ENCODE data around the gene M1AP. TPM values are rescaled to one million over a fixed set of nuclear protein-coding genes. Genes with fewer than 3 reads are reported as not detected.

M1AP gene
- total RNA-seq, 1 donor from 2014 or later, result 0.74 TPM

DNA sequence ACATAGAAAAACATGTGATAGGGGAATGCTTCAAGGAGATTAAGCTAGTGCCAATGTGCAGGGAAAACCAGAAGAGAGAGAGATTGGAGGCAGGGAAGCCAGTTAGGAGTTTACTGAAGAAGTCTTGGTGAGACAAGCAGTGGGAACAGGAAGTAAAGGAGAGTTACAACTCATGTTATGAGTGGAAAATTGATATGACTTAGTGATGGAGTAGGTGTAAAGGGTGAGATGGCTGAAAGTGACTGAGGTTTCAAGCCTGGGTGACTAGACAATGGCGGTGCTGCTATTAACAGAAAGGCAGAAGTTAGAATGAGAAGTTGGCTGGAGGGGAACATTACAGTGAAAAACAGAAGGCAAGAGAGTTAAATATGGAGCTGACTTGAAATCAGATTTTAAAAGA lies 77.1 kb downstream of the M1AP start:
- Mint-ChIP-seq H3K27ac (ENCODE audit: unreplicated experiment) (no peak overlapping the region), H3K36me3 (ENCODE audit: low read depth, unreplicated experiment) (no peaks in the 10 kb centered on the region), H3K4me1 (ENCODE audit: unreplicated experiment) (peaks cover 17% of the 10 kb centered on the region), H3K4me3 (ENCODE audit: unreplicated experiment) (no peak overlapping the region), H3K27me3 (ENCODE audit: unreplicated experiment) (peaks cover 2% of the 10 kb centered on the region), H3K9me3 (ENCODE audit: unreplicated experiment) (no peaks in the 10 kb centered on the region)
- TF ChIP-seq, protein P1, sequence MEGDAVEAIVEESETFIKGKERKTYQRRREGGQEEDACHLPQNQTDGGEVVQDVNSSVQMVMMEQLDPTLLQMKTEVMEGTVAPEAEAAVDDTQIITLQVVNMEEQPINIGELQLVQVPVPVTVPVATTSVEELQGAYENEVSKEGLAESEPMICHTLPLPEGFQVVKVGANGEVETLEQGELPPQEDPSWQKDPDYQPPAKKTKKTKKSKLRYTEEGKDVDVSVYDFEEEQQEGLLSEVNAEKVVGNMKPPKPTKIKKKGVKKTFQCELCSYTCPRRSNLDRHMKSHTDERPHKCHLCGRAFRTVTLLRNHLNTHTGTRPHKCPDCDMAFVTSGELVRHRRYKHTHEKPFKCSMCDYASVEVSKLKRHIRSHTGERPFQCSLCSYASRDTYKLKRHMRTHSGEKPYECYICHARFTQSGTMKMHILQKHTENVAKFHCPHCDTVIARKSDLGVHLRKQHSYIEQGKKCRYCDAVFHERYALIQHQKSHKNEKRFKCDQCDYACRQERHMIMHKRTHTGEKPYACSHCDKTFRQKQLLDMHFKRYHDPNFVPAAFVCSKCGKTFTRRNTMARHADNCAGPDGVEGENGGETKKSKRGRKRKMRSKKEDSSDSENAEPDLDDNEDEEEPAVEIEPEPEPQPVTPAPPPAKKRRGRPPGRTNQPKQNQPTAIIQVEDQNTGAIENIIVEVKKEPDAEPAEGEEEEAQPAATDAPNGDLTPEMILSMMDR (IDR thresholded peaks at IDR 0.05; ENCODE audit: unreplicated experiment), result no peak
- DNase-seq (ENCODE audit: low spot score), result no peak

DNA sequence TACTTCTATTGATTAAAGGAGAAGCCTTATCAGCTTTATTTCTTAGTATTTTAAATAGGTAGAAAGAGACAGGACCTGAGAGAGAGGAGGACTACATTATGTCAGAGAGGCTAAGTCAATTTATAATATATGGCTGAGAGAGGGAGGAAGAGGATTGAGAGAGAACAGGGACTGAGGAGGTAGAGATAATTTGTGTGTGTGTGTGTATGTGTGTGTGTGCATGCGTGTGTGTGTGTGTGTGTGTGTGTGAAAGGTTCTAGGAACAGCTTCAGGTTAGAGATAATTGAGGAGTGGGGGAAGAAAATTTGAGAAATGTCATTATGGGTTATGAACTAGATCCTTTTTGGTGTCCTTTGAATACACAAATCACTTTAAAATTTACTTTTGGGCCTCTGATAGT lies 78.4 kb downstream of the M1AP start:
- Mint-ChIP-seq H3K9me3 (ENCODE audit: unreplicated experiment) (no peaks in the 10 kb centered on the region), H3K27ac (ENCODE audit: unreplicated experiment) (no peak overlapping the region), H3K4me1 (ENCODE audit: unreplicated experiment) (peaks cover 13% of the 10 kb centered on the region), H3K36me3 (ENCODE audit: low read depth, unreplicated experiment) (no peaks in the 10 kb centered on the region), H3K27me3 (ENCODE audit: unreplicated experiment) (peaks cover 3% of the 10 kb centered on the region), H3K4me3 (ENCODE audit: unreplicated experiment) (no peak overlapping the region)
- TF ChIP-seq, protein P1 (IDR thresholded peaks at IDR 0.05; ENCODE audit: unreplicated experiment), result no peak
- DNase-seq (ENCODE audit: low spot score), result no peak

DNA sequence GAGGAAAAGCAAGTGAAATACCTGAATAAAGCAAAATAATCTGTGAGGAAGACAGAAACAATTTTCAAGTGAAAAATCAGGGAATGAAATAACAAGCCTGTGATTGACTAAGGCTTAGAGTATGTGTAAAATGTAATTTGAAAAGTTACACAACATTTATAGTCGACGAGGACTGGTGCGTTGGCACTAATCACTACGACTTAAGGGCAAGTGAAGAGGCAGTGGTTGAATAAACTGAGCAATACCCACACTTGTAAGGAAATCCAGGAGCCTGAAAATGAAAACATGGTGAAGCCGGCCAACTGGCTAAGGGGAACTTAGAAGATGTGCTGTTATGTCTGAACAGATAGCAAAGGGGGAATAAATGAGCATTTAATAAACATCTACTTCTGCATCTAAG lies 80.2 kb downstream of the M1AP start:
- Mint-ChIP-seq H3K4me1 (ENCODE audit: unreplicated experiment) (no peaks in the 10 kb centered on the region), H3K4me3 (ENCODE audit: unreplicated experiment) (no peak overlapping the region), H3K27ac (ENCODE audit: unreplicated experiment) (no peak overlapping the region), H3K9me3 (ENCODE audit: unreplicated experiment) (no peaks in the 10 kb centered on the region), H3K27me3 (ENCODE audit: unreplicated experiment) (peaks cover 3% of the 10 kb centered on the region), H3K36me3 (ENCODE audit: low read depth, unreplicated experiment) (no peaks in the 10 kb centered on the region)
- no peak for DNase-seq (ENCODE audit: low spot score)
- TF ChIP-seq, protein P1 (IDR thresholded peaks at IDR 0.05; ENCODE audit: unreplicated experiment), result no peak

DNA sequence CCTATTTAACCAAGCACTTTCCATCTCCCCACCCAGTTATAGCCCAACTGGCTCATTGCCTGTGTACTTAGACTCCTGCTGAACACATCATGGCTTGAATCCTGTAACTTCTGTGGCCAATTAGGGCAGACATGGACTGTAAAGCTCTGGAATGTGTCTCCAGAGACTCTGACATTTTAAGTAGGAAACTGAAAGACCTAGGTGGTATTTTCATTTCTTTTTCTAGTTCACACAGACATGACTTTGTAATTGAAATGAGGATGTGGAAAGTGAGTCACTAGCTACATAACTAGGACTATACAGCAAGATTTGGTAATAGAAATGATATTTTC lies 81.4 kb downstream of the M1AP start:
- DNase-seq (ENCODE audit: low spot score), result no peak
- TF ChIP-seq, protein P1 (IDR thresholded peaks at IDR 0.05; ENCODE audit: unreplicated experiment), result no peak
- H3K27me3 Mint-ChIP-seq (ENCODE audit: unreplicated experiment), result peaks cover 9% of the 10 kb centered on the region
- peaks cover 8% of the 10 kb centered on the region for H3K4me1 Mint-ChIP-seq (ENCODE audit: unreplicated experiment)
- H3K4me3 Mint-ChIP-seq (ENCODE audit: unreplicated experiment), result no peak overlapping the region
- no peaks in the 10 kb centered on the region for H3K9me3 Mint-ChIP-seq (ENCODE audit: unreplicated experiment)
- H3K36me3 Mint-ChIP-seq (ENCODE audit: low read depth, unreplicated experiment), result no peaks in the 10 kb centered on the region
- no peak overlapping the region for H3K27ac Mint-ChIP-seq (ENCODE audit: unreplicated experiment)

DNA sequence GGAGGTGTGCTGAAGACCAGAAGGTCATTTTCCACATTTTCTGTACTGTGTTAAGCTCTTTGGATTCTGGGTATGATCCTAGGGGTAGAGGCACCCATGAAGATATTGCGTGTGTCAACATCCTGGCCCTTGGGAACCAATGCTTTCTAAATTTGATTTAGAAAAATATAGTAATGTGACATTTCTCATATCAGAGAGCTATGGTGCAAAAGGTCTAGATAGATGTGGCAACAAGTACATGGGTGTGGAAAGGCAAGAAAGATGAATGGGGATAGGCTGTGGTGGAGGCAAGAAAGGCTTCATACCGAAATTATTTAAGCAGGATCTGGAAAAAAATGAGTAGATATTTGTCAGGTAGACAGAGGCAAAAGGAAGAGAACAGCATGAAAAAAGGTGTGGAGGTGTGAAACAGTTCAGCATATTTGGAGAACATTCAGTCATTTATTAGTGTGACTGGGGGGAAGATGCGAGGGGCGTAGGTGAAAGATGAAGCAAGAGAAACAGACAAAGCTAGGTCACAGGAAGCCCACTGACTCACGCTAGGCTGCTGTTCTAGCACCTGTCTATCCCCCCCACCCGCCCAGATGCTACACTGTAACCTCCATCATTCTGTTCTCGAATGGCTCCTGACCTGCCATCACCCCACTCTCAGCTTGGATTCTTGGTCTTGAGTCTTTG lies 81.9 kb downstream of the M1AP start:
- Mint-ChIP-seq H3K9me3 (ENCODE audit: unreplicated experiment) (no peaks in the 10 kb centered on the region), H3K4me1 (ENCODE audit: unreplicated experiment) (peaks cover 13% of the 10 kb centered on the region), H3K4me3 (ENCODE audit: unreplicated experiment) (no peak overlapping the region), H3K27ac (ENCODE audit: unreplicated experiment) (no peak overlapping the region), H3K36me3 (ENCODE audit: low read depth, unreplicated experiment) (no peaks in the 10 kb centered on the region), H3K27me3 (ENCODE audit: unreplicated experiment) (peaks cover 11% of the 10 kb centered on the region)
- DNase-seq (ENCODE audit: low spot score), result no peak
- TF ChIP-seq, protein P1 (IDR thresholded peaks at IDR 0.05; ENCODE audit: unreplicated experiment), result no peak

All from endothelial cell (in vitro differentiated cells).